Activated naive CD8-positive, alpha-beta T cell (primary cell): ENCODE data around the gene OCIAD2.

Source experiments
- H3K27ac Mint-ChIP-seq: one replicate; pipeline ENCODE4 v1.8.0; 2021; ENCODE audit warnings: mixed read lengths
- H3K27me3 Mint-ChIP-seq: one replicate; pipeline ENCODE4 v1.8.0; 2021; ENCODE audit warnings: mixed read lengths
- H3K36me3 Mint-ChIP-seq: one replicate; pipeline ENCODE4 v1.8.0; 2021; ENCODE audit warnings: mixed read lengths
- H3K4me1 Mint-ChIP-seq: one replicate; pipeline ENCODE4 v1.8.0; 2021; ENCODE audit warnings: low read depth, mixed read lengths
- H3K4me3 Mint-ChIP-seq: one replicate; pipeline ENCODE4 v1.8.0; 2021; ENCODE audit warnings: mild to moderate bottlenecking, mixed read lengths
- H3K9me3 Mint-ChIP-seq: one replicate; pipeline ENCODE4 v1.8.0; 2021; ENCODE audit warnings: low read depth, mixed read lengths

OCIAD2 gene

GRCh38 chr4:48906206-48907173 is at the start of gene OCIAD2:
TSS of gene OCIAD2 (minus strand) at chr4:48906774. CDS start at chr4:48904549, 2,225 bp downstream.
- no peaks in the 10 kb centered on the region for H3K9me3 Mint-ChIP-seq
- peak within 1 kb of the TSS; percentile 95 for H3K27ac Mint-ChIP-seq
- H3K4me3 Mint-ChIP-seq: peak within 1 kb of the TSS; percentile 93
- H3K4me1 Mint-ChIP-seq: peaks cover 51% of the 10 kb centered on the region
- no peaks in the 10 kb centered on the region for H3K27me3 Mint-ChIP-seq
- peaks cover 13% of the 10 kb centered on the region for H3K36me3 Mint-ChIP-seq

GRCh38 chr4:48954314-48954713 is 47.7 kb upstream of the OCIAD2 start:
- H3K27ac Mint-ChIP-seq: no peak overlapping the region
- no peak overlapping the region for H3K4me3 Mint-ChIP-seq
- peaks cover 4% of the 10 kb centered on the region for H3K4me1 Mint-ChIP-seq
- H3K9me3 Mint-ChIP-seq: no peaks in the 10 kb centered on the region
- no peaks in the 10 kb centered on the region for H3K36me3 Mint-ChIP-seq
- no peaks in the 10 kb centered on the region for H3K27me3 Mint-ChIP-seq

- H3K9me3 Mint-ChIP-seq: no peaks in the 10 kb centered on the region
- H3K27ac Mint-ChIP-seq: no peak overlapping the region
- no peaks in the 10 kb centered on the region for H3K27me3 Mint-ChIP-seq
- peaks cover 16% of the 10 kb centered on the region for H3K4me1 Mint-ChIP-seq
- H3K4me3 Mint-ChIP-seq: no peak overlapping the region
- no peaks in the 10 kb centered on the region for H3K36me3 Mint-ChIP-seq
Observed at GRCh38 chr4:48949518-48950219, 43.1 kb upstream of the OCIAD2 start.

- Mint-ChIP-seq H3K9me3 (no peaks in the 10 kb centered on the region), H3K27me3 (no peaks in the 10 kb centered on the region), H3K4me3 (no peak overlapping the region), H3K27ac (no peak overlapping the region), H3K4me1 (peaks cover 22% of the 10 kb centered on the region), H3K36me3 (no peaks in the 10 kb centered on the region)
Observed at GRCh38 chr4:48949086-48949485, 42.5 kb upstream of the OCIAD2 start.

- H3K27me3 Mint-ChIP-seq: no peaks in the 10 kb centered on the region
- H3K4me1 Mint-ChIP-seq: peaks cover 28% of the 10 kb centered on the region
- no peak overlapping the region for H3K4me3 Mint-ChIP-seq
- H3K27ac Mint-ChIP-seq: no peak overlapping the region
- no peaks in the 10 kb centered on the region for H3K9me3 Mint-ChIP-seq
- no peaks in the 10 kb centered on the region for H3K36me3 Mint-ChIP-seq
Observed at GRCh38 chr4:48947731-48948130, 41.2 kb upstream of the OCIAD2 start.

GRCh38 chr4:48945981-48946380 is 39.4 kb upstream of the OCIAD2 start:
- H3K4me1 Mint-ChIP-seq: peaks cover 32% of the 10 kb centered on the region
- no peaks in the 10 kb centered on the region for H3K36me3 Mint-ChIP-seq
- H3K27ac Mint-ChIP-seq: no peak overlapping the region
- no peaks in the 10 kb centered on the region for H3K27me3 Mint-ChIP-seq
- no peaks in the 10 kb centered on the region for H3K9me3 Mint-ChIP-seq
- no peak overlapping the region for H3K4me3 Mint-ChIP-seq

GRCh38 chr4:48944756-48945241 is 38.2 kb upstream of the OCIAD2 start:
- Mint-ChIP-seq H3K27ac (no peak overlapping the region), H3K9me3 (no peaks in the 10 kb centered on the region), H3K36me3 (no peaks in the 10 kb centered on the region), H3K4me3 (no peak overlapping the region), H3K4me1 (peaks cover 32% of the 10 kb centered on the region), H3K27me3 (no peaks in the 10 kb centered on the region)

GRCh38 chr4:48944252-48944651 is 37.7 kb upstream of the OCIAD2 start:
- H3K36me3 Mint-ChIP-seq: no peaks in the 10 kb centered on the region
- H3K27ac Mint-ChIP-seq: no peak overlapping the region
- no peak overlapping the region for H3K4me3 Mint-ChIP-seq
- no peaks in the 10 kb centered on the region for H3K27me3 Mint-ChIP-seq
- H3K4me1 Mint-ChIP-seq: peaks cover 32% of the 10 kb centered on the region
- H3K9me3 Mint-ChIP-seq: no peaks in the 10 kb centered on the region

- Mint-ChIP-seq H3K4me1 (peaks cover 30% of the 10 kb centered on the region), H3K27me3 (no peaks in the 10 kb centered on the region), H3K9me3 (no peaks in the 10 kb centered on the region), H3K36me3 (no peaks in the 10 kb centered on the region), H3K4me3 (no peak overlapping the region), H3K27ac (no peak overlapping the region)
Observed at GRCh38 chr4:48943387-48943786, 36.8 kb upstream of the OCIAD2 start.

GRCh38 chr4:48939785-48940184 is 33.2 kb upstream of the OCIAD2 start:
- Mint-ChIP-seq H3K4me1 (peaks cover 17% of the 10 kb centered on the region), H3K36me3 (peaks cover 2% of the 10 kb centered on the region), H3K27me3 (no peaks in the 10 kb centered on the region), H3K27ac (no peak overlapping the region), H3K4me3 (no peak overlapping the region), H3K9me3 (peaks cover 4% of the 10 kb centered on the region)

GRCh38 chr4:48938831-48939230 is 32.3 kb upstream of the OCIAD2 start:
- H3K36me3 Mint-ChIP-seq: peaks cover 2% of the 10 kb centered on the region
- H3K27ac Mint-ChIP-seq: no peak overlapping the region

GRCh38 chr4:48937033-48937432 is 30.5 kb upstream of the OCIAD2 start:
- H3K9me3 Mint-ChIP-seq: peaks cover 4% of the 10 kb centered on the region
- H3K27ac Mint-ChIP-seq: no peak overlapping the region
- H3K4me3 Mint-ChIP-seq: no peak overlapping the region
- peaks cover 4% of the 10 kb centered on the region for H3K4me1 Mint-ChIP-seq
- peaks cover 2% of the 10 kb centered on the region for H3K36me3 Mint-ChIP-seq
- H3K27me3 Mint-ChIP-seq: no peaks in the 10 kb centered on the region

More at GRCh38 chr4:48938831-48939230, 32.3 kb upstream of the OCIAD2 start:
- Mint-ChIP-seq H3K4me3 (no peak overlapping the region), H3K27me3 (no peaks in the 10 kb centered on the region), H3K4me1 (peaks cover 9% of the 10 kb centered on the region), H3K9me3 (peaks cover 4% of the 10 kb centered on the region)

- Mint-ChIP-seq H3K27ac (no peak overlapping the region), H3K4me3 (no peak overlapping the region), H3K36me3 (no peaks in the 10 kb centered on the region), H3K9me3 (peaks cover 7% of the 10 kb centered on the region), H3K27me3 (no peaks in the 10 kb centered on the region), H3K4me1 (no peaks in the 10 kb centered on the region)
Observed at GRCh38 chr4:48931459-48931858, 24.9 kb upstream of the OCIAD2 start.

GRCh38 chr4:48930654-48931053 is 24.1 kb upstream of the OCIAD2 start:
- no peak overlapping the region for H3K27ac Mint-ChIP-seq
- no peaks in the 10 kb centered on the region for H3K27me3 Mint-ChIP-seq
- no peak overlapping the region for H3K4me3 Mint-ChIP-seq
- peaks cover 2% of the 10 kb centered on the region for H3K36me3 Mint-ChIP-seq
- peaks cover 7% of the 10 kb centered on the region for H3K9me3 Mint-ChIP-seq
- H3K4me1 Mint-ChIP-seq: no peaks in the 10 kb centered on the region

GRCh38 chr4:48924416-48924815 is 17.8 kb upstream of the OCIAD2 start:
- Mint-ChIP-seq H3K27me3 (no peaks in the 10 kb centered on the region), H3K4me1 (peaks cover 1% of the 10 kb centered on the region), H3K9me3 (peaks cover 3% of the 10 kb centered on the region), H3K4me3 (no peak overlapping the region), H3K27ac (no peak overlapping the region), H3K36me3 (peaks cover 4% of the 10 kb centered on the region)
